ENCODE data around the gene ARHGAP24. TPM values are rescaled to one million over a fixed set of nuclear protein-coding genes. Genes with fewer than 3 reads are reported as not detected.

ARHGAP24 gene
- total RNA-seq, 6 experiments from 2014 or later, result 4.0 to 7.3 (median 6.1) TPM

DNA sequence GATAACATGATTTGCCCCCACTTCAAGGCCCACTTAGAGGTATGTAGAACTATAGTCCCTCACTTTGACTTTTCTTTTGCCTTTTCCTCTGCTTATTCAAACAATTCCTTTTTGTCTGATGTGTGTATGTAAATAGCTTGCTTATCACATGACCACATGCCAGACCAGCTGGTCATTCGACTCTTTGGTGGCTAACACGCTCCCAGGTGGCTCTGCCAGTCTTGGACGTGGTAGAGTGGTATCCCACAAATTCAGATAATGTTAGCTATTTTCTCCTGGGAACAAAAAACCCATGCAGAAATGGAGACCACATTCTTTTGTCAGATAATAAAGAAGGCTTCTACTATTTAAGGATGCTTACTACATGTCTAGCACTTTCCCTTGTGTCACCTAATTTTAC, 47.9 kb downstream of the ARHGAP24 start:
- no peak overlapping the region for H3K27ac ChIP-seq
- H3K4me1 ChIP-seq, result no peaks in the 10 kb centered on the region
- no peaks in the 10 kb centered on the region for H3K9me3 ChIP-seq
- H3K27me3 ChIP-seq, result no peaks in the 10 kb centered on the region
- DNase-seq (no peak), ATAC-seq (no peak)
- 34% methylated on average over 3 of the region's 3 CpGs for WGBS (ENCODE audit: insufficient coverage, low coverage, low lambda C conversion rate, missing lambda C conversion rate)
- intact Hi-C loops (cut with DNase I), result no loop called here
- no peak overlapping the region for H3K4me3 ChIP-seq
- H3K36me3 ChIP-seq, result no peaks in the 10 kb centered on the region
- TF ChIP-seq, protein P1, sequence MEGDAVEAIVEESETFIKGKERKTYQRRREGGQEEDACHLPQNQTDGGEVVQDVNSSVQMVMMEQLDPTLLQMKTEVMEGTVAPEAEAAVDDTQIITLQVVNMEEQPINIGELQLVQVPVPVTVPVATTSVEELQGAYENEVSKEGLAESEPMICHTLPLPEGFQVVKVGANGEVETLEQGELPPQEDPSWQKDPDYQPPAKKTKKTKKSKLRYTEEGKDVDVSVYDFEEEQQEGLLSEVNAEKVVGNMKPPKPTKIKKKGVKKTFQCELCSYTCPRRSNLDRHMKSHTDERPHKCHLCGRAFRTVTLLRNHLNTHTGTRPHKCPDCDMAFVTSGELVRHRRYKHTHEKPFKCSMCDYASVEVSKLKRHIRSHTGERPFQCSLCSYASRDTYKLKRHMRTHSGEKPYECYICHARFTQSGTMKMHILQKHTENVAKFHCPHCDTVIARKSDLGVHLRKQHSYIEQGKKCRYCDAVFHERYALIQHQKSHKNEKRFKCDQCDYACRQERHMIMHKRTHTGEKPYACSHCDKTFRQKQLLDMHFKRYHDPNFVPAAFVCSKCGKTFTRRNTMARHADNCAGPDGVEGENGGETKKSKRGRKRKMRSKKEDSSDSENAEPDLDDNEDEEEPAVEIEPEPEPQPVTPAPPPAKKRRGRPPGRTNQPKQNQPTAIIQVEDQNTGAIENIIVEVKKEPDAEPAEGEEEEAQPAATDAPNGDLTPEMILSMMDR (IDR thresholded peaks at IDR 0.05), result no peak
- TF ChIP-seq POLR2A (IDR thresholded peaks at IDR 0.05), result no peak

DNA sequence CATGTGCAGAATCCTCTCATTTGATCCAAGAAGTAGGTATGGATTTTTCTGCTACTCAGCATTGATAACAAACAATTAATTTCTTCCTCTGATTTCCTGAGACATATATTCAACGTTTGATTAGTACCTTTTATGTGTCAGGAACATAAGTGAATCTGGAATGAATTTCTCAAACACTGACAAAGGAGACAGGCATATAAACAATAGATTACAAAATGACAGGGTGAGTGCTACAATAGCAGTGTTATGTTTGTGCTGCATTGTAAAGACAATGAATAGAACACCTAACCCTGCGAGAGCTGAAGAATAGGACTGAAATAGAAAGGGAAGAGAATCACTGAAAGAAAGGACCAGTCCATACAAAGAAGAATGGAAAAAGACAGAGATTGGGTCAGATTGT, 52.9 kb downstream of the ARHGAP24 start:
- Histone ChIP-seq H3K27ac (no peak overlapping the region), H3K4me3 (no peak overlapping the region), H3K36me3 (no peaks in the 10 kb centered on the region), H3K4me1 (no peaks in the 10 kb centered on the region), H3K27me3 (no peaks in the 10 kb centered on the region), H3K9me3 (no peaks in the 10 kb centered on the region)
- WGBS (ENCODE audit: insufficient coverage, low coverage, low lambda C conversion rate, missing lambda C conversion rate), result 28% methylated on average over 2 of the region's 2 CpGs
- no peak for ATAC-seq
- no peak for DNase-seq
- no peak for TF ChIP-seq POLR2A (IDR thresholded peaks at IDR 0.05)
- TF ChIP-seq, protein P1 (IDR thresholded peaks at IDR 0.05), result no peak
- intact Hi-C loops (cut with DNase I), result no loop called here

DNA sequence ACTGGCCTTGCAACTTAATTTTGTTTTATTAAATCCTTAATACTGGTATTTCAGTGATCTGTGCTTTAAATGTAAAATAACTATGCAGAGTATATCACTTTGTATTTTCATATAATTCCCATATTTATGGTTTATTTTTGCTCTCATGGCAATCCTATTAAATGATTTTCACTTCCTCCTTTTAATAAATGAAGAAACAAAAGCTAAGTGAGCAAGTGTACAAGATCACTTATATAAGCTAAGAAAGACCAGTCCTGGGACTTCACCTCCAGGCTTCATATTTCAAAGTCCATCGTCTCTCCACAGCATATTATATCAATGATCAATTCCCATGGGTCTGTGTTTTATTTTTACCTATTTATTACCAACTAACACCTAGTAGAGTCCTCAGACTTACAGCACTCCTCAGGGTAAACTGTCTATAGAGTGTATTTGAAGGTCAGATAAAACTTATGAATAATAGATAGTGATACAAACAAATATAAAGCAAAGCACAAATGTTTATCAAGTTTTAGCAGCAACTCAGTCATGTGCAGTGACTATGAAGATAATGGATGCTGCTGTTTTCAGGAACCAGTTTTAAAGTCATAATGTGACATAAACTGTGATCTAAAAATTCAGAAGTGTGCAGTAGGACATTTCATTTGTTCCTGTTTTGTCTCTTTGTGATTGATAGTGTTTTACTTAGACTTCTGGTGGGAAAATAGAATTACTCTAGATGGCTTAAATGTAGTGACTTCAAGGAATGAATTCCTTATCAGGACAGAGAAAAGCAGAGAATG, 56.8 kb downstream of the ARHGAP24 start:
- H3K4me1 ChIP-seq, result no peaks in the 10 kb centered on the region
- H3K27ac ChIP-seq, result no peak overlapping the region
- 67% methylated on average over 1 of the region's 1 CpG for WGBS (ENCODE audit: insufficient coverage, low coverage, low lambda C conversion rate, missing lambda C conversion rate)
- H3K9me3 ChIP-seq, result no peaks in the 10 kb centered on the region
- DNase-seq, result no peak
- no peaks in the 10 kb centered on the region for H3K36me3 ChIP-seq
- intact Hi-C loops (cut with DNase I), result no loop called here
- H3K27me3 ChIP-seq, result no peaks in the 10 kb centered on the region
- ATAC-seq, result no peak
- H3K4me3 ChIP-seq, result no peak overlapping the region
- TF ChIP-seq POLR2A (IDR thresholded peaks at IDR 0.05), result no peak
- TF ChIP-seq, protein P1 (IDR thresholded peaks at IDR 0.05), result no peak

DNA sequence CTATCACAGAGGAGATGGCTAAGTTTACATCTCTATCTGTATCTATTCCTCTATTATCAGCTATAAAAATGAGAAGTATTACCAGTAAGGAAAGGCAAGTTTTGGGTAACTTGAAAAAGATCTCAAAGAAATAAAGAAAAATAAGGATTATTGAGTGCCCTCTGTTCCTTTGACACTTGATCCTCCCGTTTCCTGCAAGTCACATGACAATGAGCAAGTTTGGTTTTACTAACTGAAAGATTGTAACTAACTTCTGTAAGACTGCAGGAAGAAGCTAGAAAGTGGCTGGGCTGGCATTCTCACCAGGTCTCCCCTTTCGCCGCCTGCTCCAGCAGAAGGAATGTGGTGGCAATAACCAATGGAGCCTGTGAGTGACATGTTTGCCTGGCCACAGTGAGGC, 59.2 kb downstream of the ARHGAP24 start:
- WGBS (ENCODE audit: insufficient coverage, low coverage, low lambda C conversion rate, missing lambda C conversion rate), result 72% methylated on average over 3 of the region's 3 CpGs
- H3K27ac ChIP-seq, result no peak overlapping the region
- DNase-seq (no peak), ATAC-seq (no peak)
- peaks cover 0 to 4% (median 0%) of the 10 kb centered on the region in 4 donors for H3K36me3 ChIP-seq
- TF ChIP-seq POLR2A (IDR thresholded peaks at IDR 0.05), result no peak
- no peak overlapping the region for H3K4me3 ChIP-seq
- no peaks in the 10 kb centered on the region for H3K9me3 ChIP-seq
- intact Hi-C loops (cut with DNase I), result no loop called here
- no peaks in the 10 kb centered on the region for H3K27me3 ChIP-seq
- H3K4me1 ChIP-seq, result no peaks in the 10 kb centered on the region

DNA sequence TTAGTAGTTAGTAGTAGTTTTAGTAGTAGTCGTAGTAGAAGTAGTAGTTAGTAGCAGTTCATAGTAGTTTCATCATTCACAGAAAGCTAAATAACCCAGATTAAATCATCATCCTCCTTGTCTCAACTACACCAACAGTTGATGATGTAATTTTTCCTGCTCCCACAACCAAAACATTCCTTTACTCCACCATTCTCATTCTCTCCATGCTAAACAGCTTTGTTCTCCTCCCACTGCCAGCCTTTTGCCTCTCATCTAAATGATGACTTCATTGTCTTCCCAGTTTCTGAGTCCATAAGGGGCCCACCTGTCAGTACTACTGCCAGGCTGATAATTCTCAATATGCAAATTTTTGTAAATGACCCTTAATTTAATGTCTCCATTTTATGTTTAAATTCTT, 68.9 kb downstream of the ARHGAP24 start:
- intact Hi-C loops (cut with DNase I), result no loop called here
- ATAC-seq (no peak), DNase-seq (no peak)
- WGBS (ENCODE audit: insufficient coverage, low coverage, low lambda C conversion rate, missing lambda C conversion rate), result 22% methylated on average over 1 of the region's 1 CpG
- no peaks in the 10 kb centered on the region for H3K4me1 ChIP-seq
- TF ChIP-seq POLR2A (IDR thresholded peaks at IDR 0.05), result no peak
- TF ChIP-seq, protein P1 (IDR thresholded peaks at IDR 0.05), result no peak
- H3K27me3 ChIP-seq, result no peaks in the 10 kb centered on the region
- no peaks in the 10 kb centered on the region for H3K9me3 ChIP-seq
- no peak overlapping the region for H3K27ac ChIP-seq
- H3K36me3 ChIP-seq, result no peaks in the 10 kb centered on the region
- no peak overlapping the region for H3K4me3 ChIP-seq

Data from right lobe of liver (tissue), 6 donors.